Measurements from ENCODE around the gene MRPL4. TPM values are rescaled to one million over a fixed set of nuclear protein-coding genes. Genes with fewer than 3 reads are reported as not detected.

MRPL4 gene
- total and polyA plus RNA-seq, 2 of the 13 experiments (the other 11 are each of a cell fraction or from before 2014, with no cell fraction given) = 40.6 to 42.5 TPM

GRCh38 chr19:10286803-10287737 lies 35.1 kb downstream of the MRPL4 start, which contains the start of gene ICAM4 (continued):
- TF ChIP-seq ZNF468 (CRISPR knock-in tag; IDR thresholded peaks at IDR 0.05) (peak; percentile 89; the same call in 1 of the 2 replicates), ZNF580 (CRISPR knock-in tag; IDR thresholded peaks at IDR 0.05; ENCODE audit: borderline replicate concordance, low read depth) (no peak), SKI (IDR thresholded peaks at IDR 0.05; ENCODE audit: partially characterized antibody) (no peak), ZNF33A (CRISPR knock-in tag; IDR thresholded peaks at IDR 0.05; ENCODE audit: borderline replicate concordance) (no peak), ZGPAT (CRISPR knock-in tag; IDR thresholded peaks at IDR 0.05) (no peak; the same call in 1 of the 2 replicates), ZBTB26 (CRISPR knock-in tag; IDR thresholded peaks at IDR 0.05; ENCODE audit: borderline replicate concordance) (0 out of 2 replicates have a peak, but pooled peaks have one; percentile 14), TCF7L2 (IDR thresholded peaks at IDR 0.05; ENCODE audit: low read depth, low read length) (no peak), ZNF687 (CRISPR knock-in tag; IDR thresholded peaks at IDR 0.05) (peak; percentile 88), ZNF800 (CRISPR knock-in tag; IDR thresholded peaks at IDR 0.05) (peak; percentile 63; the same call in 1 of the 2 replicates), ZSCAN21 (CRISPR knock-in tag; IDR thresholded peaks at IDR 0.05; ENCODE audit: borderline replicate concordance) (peak; percentile 59), ZNF160 (CRISPR knock-in tag; IDR thresholded peaks at IDR 0.05) (no peak), RBFOX2 (IDR thresholded peaks at IDR 0.05; ENCODE audit: low read depth, low read length) (peak; percentile 73), PPARG (CRISPR knock-in tag; conservative IDR thresholded peaks at IDR 0.05) (no peak; the same call in 1 of the 2 replicates), USF2 (IDR thresholded peaks at IDR 0.05; ENCODE audit: low read depth, low read length) (no peak), USF2 (CRISPR knock-in tag; IDR thresholded peaks at IDR 0.05; ENCODE audit: borderline replicate concordance) (no peak; the same call in 1 of the 2 replicates), ZNF350 (CRISPR knock-in tag; IDR thresholded peaks at IDR 0.05; ENCODE audit: borderline replicate concordance, low read depth) (no peak)

All from HepG2 (cell line).